SHP77 (cell line): ENCODE data around the gene MAN1B1.

ENCODE experiments used
- DNase-seq, 2 experiments: peaks; one replicate each; lab custom pipeline; 2025; lab: John Stamatoyannopoulos, UW

Gene MAN1B1

GRCh38 chr9:137145731-137146526 is 59.1 kb downstream of the MAN1B1 start:
- DNase-seq: no peak

GRCh38 chr9:137146527-137146918 is 59.7 kb downstream of the MAN1B1 start:
- no peak for DNase-seq

- DNase-seq: no peak
Measured at GRCh38 chr9:137147091-137147792, 60.5 kb downstream of the MAN1B1 start.

GRCh38 chr9:137147793-137148160 is 61.0 kb downstream of the MAN1B1 start:
- no peak for DNase-seq

- no peak for DNase-seq
Measured at GRCh38 chr9:137148242-137148641, 61.5 kb downstream of the MAN1B1 start.

GRCh38 chr9:137148661-137149060 is 61.9 kb downstream of the MAN1B1 start:
- no peak for DNase-seq

GRCh38 chr9:137149363-137149762 is 62.6 kb downstream of the MAN1B1 start:
- DNase-seq: no peak

GRCh38 chr9:137149942-137150616 is 63.3 kb downstream of the MAN1B1 start:
- peak; percentile 90 for DNase-seq

GRCh38 chr9:137150617-137151457 is 64.1 kb downstream of the MAN1B1 start:
- DNase-seq: peak; percentile 90

GRCh38 chr9:137152844-137153405 is 66.1 kb downstream of the MAN1B1 start:
- DNase-seq: no peak

GRCh38 chr9:137156567-137157375 is 70.0 kb downstream of the MAN1B1 start:
- DNase-seq: no peak

GRCh38 chr9:137157618-137158415 is 71.0 kb downstream of the MAN1B1 start:
- DNase-seq: no peak

GRCh38 chr9:137158625-137159024 is 71.8 kb downstream of the MAN1B1 start:
- peak in 1 of 2 experiments; percentile 27 for DNase-seq
